GM21576 (cell line): ENCODE data around the gene NFATC2.
A peak's percentile ranks its signal among the peaks of the same experiment; 100 is the strongest.
"Not testable (repeated sequence)": the region's sequence is repeated elsewhere in the genome, so short reads cannot be mapped to it uniquely, and the experiment has no call there.

Experiments
- ATAC-seq: cut with Tn5 transposase; IDR thresholded peaks from one replicate; pipeline ENCODE4 v1.9.1; 2021; ENCODE audit warnings: mild to moderate bottlenecking, moderate library complexity; ENCODE audit not compliant: unreplicated experiment

NFATC2 gene

GRCh38 chr20:51481341-51481914 is 61.1 kb downstream of the NFATC2 start:
- ATAC-seq: no peak

- ATAC-seq: peak; percentile 76
Observed at GRCh38 chr20:51480507-51481270, 61.8 kb downstream of the NFATC2 start.

- not testable (repeated sequence) for ATAC-seq
Observed at GRCh38 chr20:51476106-51476505, 66.4 kb downstream of the NFATC2 start.

DNA sequence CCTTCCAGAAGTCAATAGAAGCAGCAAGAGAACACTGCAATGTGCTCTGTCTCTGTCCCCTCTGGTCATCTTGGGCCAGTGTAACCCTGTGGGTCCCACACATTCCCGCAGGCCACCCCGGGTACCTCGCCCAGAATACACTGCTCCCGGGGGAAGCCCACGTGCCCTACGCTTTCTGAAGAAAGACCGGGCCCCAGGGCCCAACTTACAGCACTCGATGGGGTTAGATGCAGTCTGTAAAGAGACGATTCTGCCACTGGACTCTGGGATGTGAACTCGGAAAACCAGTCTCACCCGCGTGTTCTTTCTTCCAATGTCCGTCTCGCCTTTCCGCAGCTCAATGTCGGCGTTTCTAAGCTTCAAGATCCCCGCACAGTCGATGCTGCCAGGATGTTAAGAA is 68.7 kb downstream of the NFATC2 start:
- no peak for ATAC-seq

GRCh38 chr20:51473256-51473655 is 69.3 kb downstream of the NFATC2 start:
- no peak for ATAC-seq

DNA sequence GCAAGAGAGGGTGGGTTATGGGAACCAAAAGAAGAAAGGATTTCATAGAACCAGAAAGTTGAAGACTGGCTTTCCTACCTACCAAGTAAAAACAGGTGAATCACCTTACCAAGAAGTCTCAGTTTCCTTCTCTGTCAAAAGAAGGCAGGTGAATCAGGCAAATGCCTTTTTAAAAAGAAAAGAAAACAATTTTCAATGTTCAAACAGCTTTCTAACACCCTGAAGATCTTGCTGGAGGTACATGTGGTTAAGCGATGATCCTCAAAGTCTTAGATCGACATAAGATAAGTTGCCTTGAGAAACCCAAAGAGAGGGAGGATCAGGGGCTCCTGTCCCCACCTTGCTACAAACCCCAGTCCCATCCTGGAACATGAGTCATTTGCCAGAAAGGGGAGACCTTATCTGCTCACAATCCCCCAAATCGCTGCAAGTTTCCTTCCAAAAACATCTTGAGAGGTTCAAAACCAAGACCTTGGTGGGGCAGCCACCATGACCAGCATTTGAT is 71.6 kb downstream of the NFATC2 start:
- ATAC-seq: no peak

DNA sequence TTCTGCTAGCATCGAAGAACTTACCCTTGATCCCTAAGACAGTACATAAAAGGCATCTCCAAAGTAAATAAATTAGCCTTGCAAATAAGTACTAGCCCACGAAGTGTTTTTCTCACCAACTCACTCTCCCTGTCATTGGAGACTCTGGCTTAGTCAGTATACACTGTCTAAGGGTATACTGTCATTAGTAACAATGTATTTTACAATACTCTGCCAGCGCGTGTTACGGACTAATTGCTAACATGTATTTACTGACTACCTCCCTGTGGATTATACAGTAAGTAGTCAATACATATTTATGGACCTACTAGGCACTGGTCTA is 72.1 kb downstream of the NFATC2 start:
- no peak for ATAC-seq

- ATAC-seq: no peak
Observed at GRCh38 chr20:51469578-51470498, 72.7 kb downstream of the NFATC2 start.

GRCh38 chr20:51469046-51469445 is 73.5 kb downstream of the NFATC2 start:
- ATAC-seq: no peak

DNA sequence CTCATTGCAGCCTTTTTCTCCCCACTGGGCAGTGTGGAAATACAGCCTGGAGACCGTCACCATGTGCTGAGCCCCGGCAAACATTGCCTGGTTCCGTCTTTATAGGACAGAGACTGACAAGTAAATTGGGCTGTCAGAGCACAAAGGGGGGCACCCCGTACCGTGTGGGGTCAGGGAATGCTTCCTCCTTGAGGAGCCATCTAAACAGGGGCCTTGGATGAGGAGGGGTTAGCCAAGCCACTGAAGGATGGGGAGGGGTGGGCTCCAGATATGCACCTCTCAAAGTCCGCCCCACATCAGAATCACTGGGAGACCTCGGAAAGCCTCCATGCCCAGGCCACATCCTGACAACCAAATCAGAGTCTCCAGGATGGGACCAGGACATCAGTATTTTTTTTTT is 73.9 kb downstream of the NFATC2 start:
- ATAC-seq: no peak

- no peak for ATAC-seq
Observed at GRCh38 chr20:51467956-51468626, 74.4 kb downstream of the NFATC2 start.

DNA sequence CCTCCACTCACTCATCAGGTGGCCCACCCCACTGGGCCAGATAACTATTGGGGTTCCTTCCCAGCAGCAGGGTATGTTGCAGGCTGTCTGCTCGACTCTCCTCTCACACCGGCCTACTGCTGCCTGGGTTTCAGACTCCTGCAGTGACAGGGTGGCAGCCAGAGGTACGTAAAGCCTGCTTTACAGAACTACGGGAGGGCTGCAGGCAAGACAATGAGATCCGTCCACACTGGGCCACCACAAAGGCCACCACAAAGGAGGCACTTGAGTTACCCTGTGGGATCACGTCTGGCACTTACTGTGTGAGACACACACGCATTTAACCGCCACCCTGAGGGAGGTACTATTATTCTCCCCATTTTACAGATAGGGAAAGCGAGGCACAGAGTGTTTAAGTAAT is 78.5 kb downstream of the NFATC2 start:
- no peak for ATAC-seq

DNA sequence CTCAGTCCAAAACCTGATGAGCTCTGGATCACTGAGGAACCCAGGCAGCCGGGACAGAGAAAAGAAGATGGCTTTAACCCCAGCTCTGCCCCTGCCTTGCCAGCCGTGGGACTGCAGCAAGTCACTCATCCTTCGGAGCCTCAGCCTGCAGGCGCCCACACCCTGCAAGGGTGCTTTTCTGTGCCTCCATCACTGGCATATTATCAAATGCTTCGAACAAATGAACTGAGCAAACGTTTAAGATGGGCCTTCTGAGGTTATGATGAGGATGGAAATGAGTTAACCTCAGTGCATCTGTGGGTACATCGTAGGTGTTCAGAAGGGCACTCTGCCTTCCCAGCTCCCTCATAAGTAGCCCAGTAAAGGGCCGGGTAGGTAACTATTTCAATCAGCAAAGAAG is 79.0 kb downstream of the NFATC2 start:
- ATAC-seq: no peak

GRCh38 chr20:51462566-51463276 is 79.8 kb downstream of the NFATC2 start:
- ATAC-seq: no peak

GRCh38 chr20:51461846-51462245 is 80.7 kb downstream of the NFATC2 start:
- ATAC-seq: not testable (repeated sequence)

- ATAC-seq: peak; percentile 24
Observed at GRCh38 chr20:51461306-51461705, 81.2 kb downstream of the NFATC2 start.

DNA sequence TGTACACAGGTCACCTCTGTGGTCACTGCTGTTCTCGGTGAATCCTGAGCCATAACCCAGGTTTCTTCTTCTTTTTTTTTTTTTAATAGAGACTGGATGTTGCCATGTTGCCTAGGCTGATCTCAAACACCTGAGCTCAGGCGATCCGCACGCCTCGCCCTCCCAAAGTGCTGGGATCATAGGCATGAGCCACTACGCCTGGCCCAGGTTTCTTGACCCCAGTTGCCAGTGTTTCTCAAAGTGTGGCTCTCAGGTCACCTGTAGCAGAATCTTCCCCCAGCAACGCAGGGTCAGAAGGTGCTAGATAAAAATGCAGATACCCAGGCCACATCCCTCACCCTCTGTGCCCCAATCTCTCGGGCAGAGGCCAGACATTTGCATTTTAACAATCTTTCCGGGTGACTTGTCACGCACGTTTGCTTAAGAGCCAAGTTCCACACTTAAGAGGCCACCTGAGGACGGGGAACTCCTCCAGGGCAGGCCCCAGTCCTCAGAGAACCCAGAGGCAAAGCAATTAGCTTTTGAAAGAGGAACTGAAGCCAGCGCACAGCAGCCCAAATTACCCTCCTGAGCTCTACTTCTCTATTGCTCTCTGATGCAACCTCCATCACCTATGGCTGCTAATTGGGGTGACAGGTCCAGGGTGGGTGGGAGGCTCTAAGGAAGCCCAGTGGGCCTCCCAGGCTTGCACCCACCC is 81.8 kb downstream of the NFATC2 start:
- peak; percentile 97 for ATAC-seq

DNA sequence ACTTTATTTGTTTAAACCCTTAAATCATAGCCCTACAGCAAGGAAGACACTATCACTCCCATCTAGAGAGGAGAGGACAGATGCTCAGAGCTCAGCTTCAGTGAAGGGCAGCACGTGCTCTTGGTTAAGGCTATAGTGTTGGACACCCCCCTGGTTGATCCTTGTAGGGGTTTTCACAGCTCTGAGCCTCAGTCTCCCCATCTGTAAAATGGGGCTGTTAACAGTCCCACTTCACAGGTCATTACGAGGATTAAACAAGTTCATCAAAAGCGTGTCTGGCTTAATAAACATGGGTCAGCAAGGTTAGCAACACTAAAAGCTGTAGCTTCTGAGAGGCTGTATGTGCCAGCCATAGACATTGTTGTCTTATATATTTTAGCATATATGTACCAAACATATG is 82.4 kb downstream of the NFATC2 start:
- no peak for ATAC-seq

GRCh38 chr20:51458751-51459439 is 83.6 kb downstream of the NFATC2 start:
- ATAC-seq: no peak
